Panc1 (cell line): ENCODE data around the gene ERC2. TPM values are rescaled to one million over a fixed set of nuclear protein-coding genes. Genes with fewer than 3 reads are reported as not detected.

Experiments used
- ATAC-seq: fragments of 200-7000 bp; cut with Tn5 transposase; 2 replicates; pipeline ENCODE4 v1.9.1; 2020; ENCODE audit warnings: mild to moderate bottlenecking, moderate library complexity
- BruUV-seq: library from RNA; stranded (reverse); fragments of 400-500 nt; replicated peaks from 2 replicates; lab custom pipeline; 2021; lab: Mats Ljungman, UMichigan
- CTCF ChIA-PET: fragments of 300-600 bp; sonication (Branson Sonifier 250); formaldehyde crosslinking; loops from one replicate; lab custom pipeline; 2022; ENCODE audit warnings: antibody characterized with exemption; lab: Charles Lee
- POLR2A ChIA-PET: fragments of 300-600 bp; sonication (Branson Sonifier 250); formaldehyde crosslinking; loops from one replicate; lab custom pipeline; 2022; ENCODE audit warnings: antibody characterized with exemption; lab: Charles Lee
- DNase-seq: peaks from one replicate; pipeline ENCODE4 v3.0.0-alpha.2; 2010; ENCODE audit warnings: low read depth, low spot score
- H3K27ac ChIP-seq: 2 replicates; pipeline ENCODE4 v1.5.1; 2011; ENCODE audit warnings: mild to moderate bottlenecking, low read length, inconsistent platforms
- H3K27me3 ChIP-seq: fragments of 200-500 bp; sonication (Bioruptor generic); 2 replicates; pipeline ENCODE4 v1.6.0; 2014; ENCODE audit warnings: low read length, inconsistent platforms; ENCODE audit not compliant: control insufficient read depth, insufficient read depth
- H3K36me3 ChIP-seq: fragments of 200-500 bp; sonication (Bioruptor generic); 2 replicates; pipeline ENCODE4 v1.5.1; 2014; ENCODE audit warnings: inconsistent platforms, mild to moderate bottlenecking, low read length, moderate library complexity; ENCODE audit not compliant: control insufficient read depth, insufficient read depth
- H3K4me1 ChIP-seq: 2 replicates; pipeline ENCODE4 v1.5.1; 2011; ENCODE audit warnings: inconsistent platforms, mild to moderate bottlenecking, low read length, moderate library complexity; ENCODE audit not compliant: control insufficient read depth, insufficient read depth
- H3K4me3 ChIP-seq, 2 experiments: 2 replicates each; pipeline ENCODE4 v1.5.1; 2011 to 2012; ENCODE audit warnings: low read depth in 2 of 2, low read length in 2 of 2, mild to moderate bottlenecking in 2 of 2, inconsistent platforms in 1 of 2, moderate library complexity in 1 of 2
- H3K9me3 ChIP-seq: fragments of 200-500 bp; sonication (Bioruptor generic); 2 replicates; pipeline ENCODE4 v1.5.1; 2014; ENCODE audit warnings: low read depth, mild to moderate bottlenecking, inconsistent platforms, low read length, moderate library complexity; ENCODE audit not compliant: control insufficient read depth, insufficient read depth
- CTCF ChIP-seq: fragments of 450-650 bp; IDR thresholded peaks from 2 replicates; pipeline ENCODE4 v1.5.1; 2017; ENCODE audit warnings: mild to moderate bottlenecking
- POLR2AphosphoS5 ChIP-seq: IDR thresholded peaks from 2 replicates; pipeline ENCODE4 v1.6.1; 2012; ENCODE audit warnings: mild to moderate bottlenecking, low read depth, low read length, moderate library complexity
- REST ChIP-seq, 2 experiments: IDR thresholded peaks; 2 replicates each; pipeline ENCODE4 v1.6.1; 2011 to 2012; ENCODE audit warnings: low read depth in 2 of 2, control low read depth in 1 of 2, low read length in 1 of 2, mild to moderate bottlenecking in 1 of 2, moderate library complexity in 1 of 2; ENCODE audit not compliant: insufficient read depth in 1 of 2
- SIN3A ChIP-seq: IDR thresholded peaks from 2 replicates; pipeline ENCODE4 v1.6.1; 2012; ENCODE audit warnings: low read depth, mild to moderate bottlenecking, low read length, moderate library complexity, borderline replicate concordance; ENCODE audit not compliant: insufficient read depth
- TCF7L2 ChIP-seq: IDR thresholded peaks from 2 replicates; pipeline ENCODE4 v1.6.1; 2011; ENCODE audit warnings: mild to moderate bottlenecking, low read depth, low read length, inconsistent platforms
- in situ Hi-C: cut with HindIII; loops from 2 replicates; pipeline ENCODE4 v1.10.0; 2016; ENCODE audit warnings: low sequenced_read_pairs, low pct_unique_long_range_greater_than_20kb
- intact Hi-C: fragments of 100-400 bp; cut with micrococcal nuclease; formaldehyde crosslinking; loops from one replicate; pipeline ENCODE4 v1.10.0; 2022; ENCODE audit not compliant: unreplicated experiment
- total RNA-seq: library from RNA; stranded (reverse); gene quantifications from one replicate; pipeline ENCODE4 v1.2.1, GENCODE V29; 2021; ENCODE audit not compliant: unreplicated experiment

The ERC2 gene
- total RNA-seq, 1 experiment from 2014 or later, result 0.33 TPM

DNA sequence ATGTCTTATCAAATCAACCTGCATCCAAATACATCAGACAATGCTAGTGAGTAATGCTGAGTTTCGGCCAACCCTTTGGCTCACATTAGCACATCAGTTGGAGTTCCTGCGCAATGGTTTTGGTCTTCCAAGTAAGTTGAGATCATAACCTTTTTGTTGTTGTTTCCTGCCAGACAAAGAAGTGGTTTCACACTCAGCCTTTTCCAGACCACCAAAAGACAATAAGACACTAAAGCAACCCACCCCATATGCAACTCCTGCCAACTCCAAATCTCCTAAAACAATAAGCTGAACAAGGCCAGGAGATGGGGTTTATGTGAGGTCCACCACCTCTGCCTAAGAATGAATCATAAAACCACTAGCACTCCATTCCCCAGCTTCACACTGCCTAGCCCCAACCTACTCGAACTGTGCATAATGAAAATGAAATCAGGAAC lies 177.0 kb downstream of the ERC2 start:
- POLR2A ChIA-PET, result no interaction called here
- TF ChIP-seq REST (IDR thresholded peaks at IDR 0.05; ENCODE audit: insufficient read depth in 1 of 2, low read depth in 2 of 2, low read length in 1 of 2), result no peak
- no peak for TF ChIP-seq TCF7L2
- no peak for TF ChIP-seq POLR2AphosphoS5
- no peak for TF ChIP-seq CTCF
- Histone ChIP-seq H3K27ac (no peak overlapping the region), H3K36me3 (no peaks in the 10 kb centered on the region), H3K4me3 (no peak overlapping the region), H3K4me1 (no peaks in the 10 kb centered on the region), H3K9me3 (no peaks in the 10 kb centered on the region), H3K27me3 (no peaks in the 10 kb centered on the region)
- no peak for ATAC-seq
- no TSS peak for BruUV-seq
- in situ Hi-C loops, result no loop called here
- intact Hi-C loops, result no loop called here
- no peak for DNase-seq
- CTCF ChIA-PET, result no interaction called here

GRCh38 chr3:56290374-56290773 lies 177.9 kb downstream of the ERC2 start:
- DNase-seq (no peak), ATAC-seq (no peak)
- TF ChIP-seq SIN3A, result no peak
- no peak for TF ChIP-seq CTCF
- no peak for TF ChIP-seq POLR2AphosphoS5
- no peaks in the 10 kb centered on the region for H3K36me3 ChIP-seq
- CTCF ChIA-PET, result no interaction called here
- H3K27me3 ChIP-seq, result no peaks in the 10 kb centered on the region
- in situ Hi-C loops, result no loop called here
- H3K4me1 ChIP-seq, result no peaks in the 10 kb centered on the region
- no TSS peak for BruUV-seq
- no peak overlapping the region for H3K27ac ChIP-seq
- POLR2A ChIA-PET, result no interaction called here
- intact Hi-C loops, result no loop called here
- H3K4me3 ChIP-seq, result no peak overlapping the region
- H3K9me3 ChIP-seq, result no peaks in the 10 kb centered on the region

GRCh38 chr3:56288258-56288657 lies 180.0 kb downstream of the ERC2 start:
- no peaks in the 10 kb centered on the region for H3K9me3 ChIP-seq
- H3K4me3 ChIP-seq, result no peak overlapping the region
- ATAC-seq (no peak), DNase-seq (no peak)
- H3K27me3 ChIP-seq, result no peaks in the 10 kb centered on the region
- H3K36me3 ChIP-seq, result no peaks in the 10 kb centered on the region
- CTCF ChIA-PET, result no interaction called here
- intact Hi-C loops, result no loop called here
- no peaks in the 10 kb centered on the region for H3K4me1 ChIP-seq
- TF ChIP-seq TCF7L2 (no peak), POLR2AphosphoS5 (no peak), SIN3A (no peak), CTCF (no peak), REST (IDR thresholded peaks at IDR 0.05; ENCODE audit: insufficient read depth in 1 of 2, low read depth in 2 of 2, low read length in 1 of 2) (no peak)
- H3K27ac ChIP-seq, result no peak overlapping the region
- POLR2A ChIA-PET, result no interaction called here
- no TSS peak for BruUV-seq
- in situ Hi-C loops, result no loop called here
